Left lung (tissue), 10 donors: ENCODE measurements around the gene DNAH1. TPM values are rescaled to one million over a fixed set of nuclear protein-coding genes. Genes with fewer than 3 reads are reported as not detected.
A peak's percentile ranks its signal among the peaks of the same experiment; 100 is the strongest.

Experiments used
- ATAC-seq: fragments of 200-7000 bp; cut with Tn5 transposase; one replicate; pipeline ENCODE4 v1.9.1; 2020; ENCODE audit warnings: moderate library complexity
- DNase-seq, 4 donors: peaks; one replicate each; pipeline ENCODE4 v3.0.0-alpha.2; 2013 to 2020
- H3K27ac ChIP-seq, 2 donors: fragments of 200-600 bp; sonication (generic) in 1 of 2; one replicate each; pipeline versions ENCODE4 v1.5.0 to v1.8.0; 2020 to 2021
- H3K27me3 ChIP-seq, 2 donors: fragments of 200-600 bp; sonication (generic) in 1 of 2; one replicate each; pipeline versions ENCODE4 v1.5.0 to v1.8.0; 2020 to 2021
- H3K36me3 ChIP-seq, 2 donors: fragments of 200-600 bp; sonication (generic) in 1 of 2; one replicate each; pipeline versions ENCODE4 v1.5.0 to v1.8.0; 2020 to 2021
- H3K4me1 ChIP-seq, 2 donors: fragments of 200-600 bp; one replicate each; pipeline ENCODE4 v1.8.0; 2021
- H3K4me3 ChIP-seq, 2 donors: fragments of 200-600 bp; sonication (generic) in 1 of 2; one replicate each; pipeline versions ENCODE4 v1.5.0 to v1.8.0; 2020 to 2021; ENCODE audit warnings: mild to moderate bottlenecking in 1 of 2
- H3K9me3 ChIP-seq, 2 donors: fragments of 200-600 bp; sonication (generic) in 1 of 2; one replicate each; pipeline versions ENCODE4 v1.5.0 to v1.8.0; 2020 to 2021
- intact Hi-C, 2 donors: fragments of 100-400 bp; cut with DNase I; formaldehyde crosslinking; loops; one replicate each; pipeline versions ENCODE4 v1.11.2 to v1.14.2; 2022
- polyA plus RNA-seq, 6 donors: library from polyadenylated mRNA; unstranded; fragments of 120-200 nt; gene quantifications; one replicate each; pipeline ENCODE4 v1.2.1, GENCODE V29; 2013; ENCODE audit not compliant: insufficient read length in 6 of 6
- total RNA-seq, 2 donors: library from RNA; stranded (reverse); fragmentation: NEBNext Ultra II Directional; extraction: Animal tissue kit (Norgen Biotek cat#: 25700); gene quantifications; one replicate each; pipeline ENCODE4 v1.2.1, GENCODE V29; 2021
- TF ChIP-seq, protein P1 (sequence below), 2 donors: fragments of 200-600 bp; sonication (generic) in 1 of 2; IDR thresholded peaks; one replicate each; pipeline versions ENCODE4 v1.5.0 to v1.8.0; 2021; ENCODE audit warnings: antibody characterized with exemption in 2 of 2
- donor health status: DM: no; HTN: yes; CAD: no.
- donor health status: DM: no; HTN: no; CAD: no.

The DNAH1 gene
- total and polyA plus RNA-seq, 8 donors, result 6.5 to 14.0 (median 9.9) TPM

- Histone ChIP-seq H3K36me3 (peaks cover 0 to 95% of the 10 kb centered on the region in 2 donors), H3K4me1 (no peaks in the 10 kb centered on the region), H3K27me3 (no peaks in the 10 kb centered on the region), H3K27ac (no peak overlapping the region), H3K4me3 (no peak overlapping the region), H3K9me3 (no peaks in the 10 kb centered on the region)
- DNase-seq (peak in 1 of 4 donors; percentile 66), ATAC-seq (no peak)
- intact Hi-C loops, result no loop called here
- TF ChIP-seq, protein P1, sequence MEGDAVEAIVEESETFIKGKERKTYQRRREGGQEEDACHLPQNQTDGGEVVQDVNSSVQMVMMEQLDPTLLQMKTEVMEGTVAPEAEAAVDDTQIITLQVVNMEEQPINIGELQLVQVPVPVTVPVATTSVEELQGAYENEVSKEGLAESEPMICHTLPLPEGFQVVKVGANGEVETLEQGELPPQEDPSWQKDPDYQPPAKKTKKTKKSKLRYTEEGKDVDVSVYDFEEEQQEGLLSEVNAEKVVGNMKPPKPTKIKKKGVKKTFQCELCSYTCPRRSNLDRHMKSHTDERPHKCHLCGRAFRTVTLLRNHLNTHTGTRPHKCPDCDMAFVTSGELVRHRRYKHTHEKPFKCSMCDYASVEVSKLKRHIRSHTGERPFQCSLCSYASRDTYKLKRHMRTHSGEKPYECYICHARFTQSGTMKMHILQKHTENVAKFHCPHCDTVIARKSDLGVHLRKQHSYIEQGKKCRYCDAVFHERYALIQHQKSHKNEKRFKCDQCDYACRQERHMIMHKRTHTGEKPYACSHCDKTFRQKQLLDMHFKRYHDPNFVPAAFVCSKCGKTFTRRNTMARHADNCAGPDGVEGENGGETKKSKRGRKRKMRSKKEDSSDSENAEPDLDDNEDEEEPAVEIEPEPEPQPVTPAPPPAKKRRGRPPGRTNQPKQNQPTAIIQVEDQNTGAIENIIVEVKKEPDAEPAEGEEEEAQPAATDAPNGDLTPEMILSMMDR (IDR thresholded peaks at IDR 0.05), result no peak
Measured at GRCh38 chr3:52350981-52351761, 35.1 kb downstream of the DNAH1 start.

DNA sequence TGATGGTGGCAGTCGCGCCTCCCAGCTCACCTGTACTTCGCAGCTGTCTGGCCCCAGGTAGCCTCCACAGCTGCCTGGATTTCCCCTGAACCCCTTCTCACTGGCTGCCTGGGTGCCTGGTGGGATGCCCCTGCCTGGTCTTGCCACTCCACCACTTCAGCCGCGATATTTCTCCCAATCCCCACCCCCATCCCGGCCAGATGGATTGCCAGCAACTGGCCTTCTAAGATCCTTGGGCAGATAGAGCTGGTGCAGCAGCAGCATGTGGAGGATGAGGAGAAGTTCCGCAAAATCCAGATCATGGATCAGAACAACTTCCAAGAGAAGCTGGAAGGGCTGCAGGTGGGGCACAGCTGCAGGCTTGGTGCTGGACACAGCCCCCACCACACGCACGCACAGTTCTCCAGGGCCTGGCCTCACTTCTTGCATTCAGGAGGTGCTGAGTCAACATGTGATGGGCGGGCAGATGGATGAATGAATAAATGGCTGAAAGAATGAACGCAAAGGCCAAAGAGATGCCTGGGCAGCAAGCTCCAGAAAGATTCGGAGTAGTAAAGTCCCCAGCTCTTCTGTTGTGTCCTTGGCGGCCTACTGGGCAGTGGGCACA, 35.7 kb downstream of the DNAH1 start:
- DNase-seq, result peak in 1 of 4 donors; percentile 50
- intact Hi-C loops, result no loop called here
- peaks cover 0 to 96% of the 10 kb centered on the region in 2 donors for H3K36me3 ChIP-seq
- ATAC-seq, result no peak
- H3K4me3 ChIP-seq, result no peak overlapping the region
- H3K9me3 ChIP-seq, result no peaks in the 10 kb centered on the region
- H3K27me3 ChIP-seq, result no peaks in the 10 kb centered on the region
- no peak overlapping the region for H3K27ac ChIP-seq
- TF ChIP-seq, protein P1 (IDR thresholded peaks at IDR 0.05), result no peak
- no peaks in the 10 kb centered on the region for H3K4me1 ChIP-seq

DNA sequence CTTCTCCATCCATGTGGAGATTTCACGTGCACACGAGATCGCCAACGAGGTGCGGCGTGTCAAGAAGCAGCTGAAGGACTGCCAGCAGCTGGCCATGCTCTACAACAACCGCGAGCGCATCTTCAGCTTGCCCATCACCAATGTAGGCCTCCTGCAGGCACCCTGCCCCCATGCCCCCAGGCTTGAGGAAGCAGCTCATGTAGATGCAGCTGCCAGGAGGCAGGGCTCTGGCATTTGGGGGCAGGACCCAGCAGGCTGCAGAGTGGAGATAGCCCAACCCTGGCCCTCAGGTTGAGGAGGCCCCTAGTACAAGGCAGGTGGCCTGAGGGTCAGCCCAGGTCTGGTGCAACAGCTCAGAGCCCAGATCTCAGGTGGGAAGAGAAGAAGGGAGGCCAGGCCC, 36.4 kb downstream of the DNAH1 start:
- Histone ChIP-seq H3K4me3 (no peak overlapping the region), H3K9me3 (no peaks in the 10 kb centered on the region), H3K36me3 (peaks cover 0 to 93% of the 10 kb centered on the region in 2 donors), H3K4me1 (no peaks in the 10 kb centered on the region), H3K27ac (no peak overlapping the region), H3K27me3 (no peaks in the 10 kb centered on the region)
- intact Hi-C loops, result no loop called here
- no peak for ATAC-seq
- TF ChIP-seq, protein P1 (IDR thresholded peaks at IDR 0.05), result no peak
- no peak for DNase-seq

- intact Hi-C loops, result no loop called here
- H3K9me3 ChIP-seq, result no peaks in the 10 kb centered on the region
- DNase-seq (no peak), ATAC-seq (no peak)
- no peak overlapping the region for H3K27ac ChIP-seq
- H3K4me1 ChIP-seq, result no peaks in the 10 kb centered on the region
- H3K36me3 ChIP-seq, result peaks cover 0 to 93% of the 10 kb centered on the region in 2 donors
- H3K4me3 ChIP-seq, result no peak overlapping the region
- TF ChIP-seq, protein P1 (IDR thresholded peaks at IDR 0.05), result no peak
- H3K27me3 ChIP-seq, result no peaks in the 10 kb centered on the region
Measured at GRCh38 chr3:52353291-52353855, 37.3 kb downstream of the DNAH1 start.

- no peak for DNase-seq
- TF ChIP-seq, protein P1 (IDR thresholded peaks at IDR 0.05), result no peak
- ATAC-seq, result no peak
- Histone ChIP-seq H3K9me3 (no peaks in the 10 kb centered on the region), H3K36me3 (peaks cover 0 to 93% of the 10 kb centered on the region in 2 donors), H3K4me3 (no peak overlapping the region), H3K27ac (no peak overlapping the region), H3K27me3 (no peaks in the 10 kb centered on the region), H3K4me1 (no peaks in the 10 kb centered on the region)
- intact Hi-C loops, result no loop called here
Measured at GRCh38 chr3:52354676-52355075, 38.6 kb downstream of the DNAH1 start.
